PC-3 (cell line): ENCODE measurements around the gene CKS1B.

Source experiments
- EZH2phosphoT487 ChIP-seq: fragments of 300-600 bp; sonication (generic); IDR thresholded peaks from 2 replicates; pipeline ENCODE4 v1.6.1; 2018; ENCODE audit warnings: mild to moderate bottlenecking, antibody characterized with exemption, low read length, borderline replicate concordance
- TF ChIP-seq, protein P1 (sequence below): fragments of 300-600 bp; sonication (generic); conservative IDR thresholded peaks from 2 replicates; pipeline ENCODE4 v1.5.1; 2017; ENCODE audit warnings: antibody characterized with exemption, low read depth, mild to moderate bottlenecking, low read length

DNA sequence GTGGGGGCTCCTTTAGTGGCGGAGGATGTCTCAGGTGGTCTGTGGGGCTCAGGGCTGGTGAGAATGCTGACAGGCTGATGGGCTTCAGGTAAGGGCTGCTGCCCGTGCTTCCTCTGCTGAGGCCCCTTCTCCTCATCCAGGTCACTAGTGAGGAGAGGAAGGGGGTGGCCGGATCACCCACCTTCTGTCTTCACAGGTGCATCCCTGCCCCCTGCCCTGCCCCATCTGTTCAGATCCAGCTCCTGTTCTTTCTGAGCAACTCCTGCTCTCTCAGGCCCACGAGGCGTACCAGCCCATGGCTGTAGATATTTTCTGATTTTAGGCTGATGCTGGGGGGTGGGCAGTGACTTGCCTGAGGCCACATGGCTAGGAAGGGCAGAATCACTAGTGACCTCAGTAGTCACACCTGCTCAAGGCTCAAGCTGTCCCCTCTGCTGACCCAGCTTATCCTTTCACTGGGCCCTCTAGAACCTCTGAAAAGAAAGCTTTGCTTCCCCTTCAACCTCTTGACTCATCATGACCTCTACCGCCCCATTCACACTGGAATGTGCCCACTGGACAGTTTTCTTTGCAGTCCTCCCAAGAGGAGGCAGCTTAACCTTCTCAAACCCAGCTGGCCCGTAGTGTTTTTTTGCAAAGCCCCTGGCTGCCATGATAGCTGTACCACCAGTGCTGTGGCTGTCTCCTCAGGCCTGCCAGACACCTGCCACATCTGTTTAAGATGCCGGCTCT lies 44.3 kb downstream of the CKS1B start:
- TF ChIP-seq, protein P1, sequence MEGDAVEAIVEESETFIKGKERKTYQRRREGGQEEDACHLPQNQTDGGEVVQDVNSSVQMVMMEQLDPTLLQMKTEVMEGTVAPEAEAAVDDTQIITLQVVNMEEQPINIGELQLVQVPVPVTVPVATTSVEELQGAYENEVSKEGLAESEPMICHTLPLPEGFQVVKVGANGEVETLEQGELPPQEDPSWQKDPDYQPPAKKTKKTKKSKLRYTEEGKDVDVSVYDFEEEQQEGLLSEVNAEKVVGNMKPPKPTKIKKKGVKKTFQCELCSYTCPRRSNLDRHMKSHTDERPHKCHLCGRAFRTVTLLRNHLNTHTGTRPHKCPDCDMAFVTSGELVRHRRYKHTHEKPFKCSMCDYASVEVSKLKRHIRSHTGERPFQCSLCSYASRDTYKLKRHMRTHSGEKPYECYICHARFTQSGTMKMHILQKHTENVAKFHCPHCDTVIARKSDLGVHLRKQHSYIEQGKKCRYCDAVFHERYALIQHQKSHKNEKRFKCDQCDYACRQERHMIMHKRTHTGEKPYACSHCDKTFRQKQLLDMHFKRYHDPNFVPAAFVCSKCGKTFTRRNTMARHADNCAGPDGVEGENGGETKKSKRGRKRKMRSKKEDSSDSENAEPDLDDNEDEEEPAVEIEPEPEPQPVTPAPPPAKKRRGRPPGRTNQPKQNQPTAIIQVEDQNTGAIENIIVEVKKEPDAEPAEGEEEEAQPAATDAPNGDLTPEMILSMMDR, result no peak
- TF ChIP-seq EZH2phosphoT487, result no peak
